Mesenteric fat pad (tissue), 1 donor: Measurements from ENCODE around the gene MAGED4. TPM values are rescaled to one million over a fixed set of nuclear protein-coding genes. Genes with fewer than 3 reads are reported as not detected.
"Not testable (repeated sequence)": the region's sequence is repeated elsewhere in the genome, so short reads cannot be mapped to it uniquely, and the experiment has no call there.

Experiments
- DNase-seq: peaks from one replicate; pipeline ENCODE4 v3.0.0-alpha.2; 2020; ENCODE audit warnings: low spot score
- long read RNA-seq: library from polyadenylated mRNA; unstranded; transcript quantifications from one replicate; pipeline ENCODE4 v2.0.0, GENCODE V29; 2020
- total RNA-seq: library from RNA; stranded (reverse); fragmentation: NEBNext Ultra II Directional; extraction: Animal tissue kit (Norgen Biotek cat#: 25700); gene quantifications from one replicate; pipeline ENCODE4 v1.2.1, GENCODE V29; 2021
- donor health status: DM: yes; HTN: yes; CAD: no.

The MAGED4 gene, protein sequence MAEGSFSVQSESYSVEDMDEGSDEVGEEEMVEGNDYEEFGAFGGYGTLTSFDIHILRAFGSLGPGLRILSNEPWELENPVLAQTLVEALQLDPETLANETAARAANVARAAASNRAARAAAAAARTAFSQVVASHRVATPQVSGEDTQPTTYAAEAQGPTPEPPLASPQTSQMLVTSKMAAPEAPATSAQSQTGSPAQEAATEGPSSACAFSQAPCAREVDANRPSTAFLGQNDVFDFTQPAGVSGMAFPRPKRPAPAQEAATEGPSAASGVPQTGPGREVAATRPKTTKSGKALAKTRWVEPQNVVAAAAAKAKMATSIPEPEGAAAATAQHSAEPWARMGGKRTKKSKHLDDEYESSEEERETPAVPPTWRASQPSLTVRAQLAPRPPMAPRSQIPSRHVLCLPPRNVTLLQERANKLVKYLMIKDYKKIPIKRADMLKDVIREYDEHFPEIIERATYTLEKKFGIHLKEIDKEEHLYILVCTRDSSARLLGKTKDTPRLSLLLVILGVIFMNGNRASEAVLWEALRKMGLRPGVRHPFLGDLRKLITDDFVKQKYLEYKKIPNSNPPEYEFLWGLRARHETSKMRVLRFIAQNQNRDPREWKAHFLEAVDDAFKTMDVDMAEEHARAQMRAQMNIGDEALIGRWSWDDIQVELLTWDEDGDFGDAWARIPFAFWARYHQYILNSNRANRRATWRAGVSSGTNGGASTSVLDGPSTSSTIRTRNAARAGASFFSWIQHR
- 1.2 TPM for total RNA-seq
- long read RNA-seq, partial matches to known transcripts: 1 of 4 reads
- long read RNA-seq, other reads (novel, unspliced or antisense): 1 of 4 reads

DNA sequence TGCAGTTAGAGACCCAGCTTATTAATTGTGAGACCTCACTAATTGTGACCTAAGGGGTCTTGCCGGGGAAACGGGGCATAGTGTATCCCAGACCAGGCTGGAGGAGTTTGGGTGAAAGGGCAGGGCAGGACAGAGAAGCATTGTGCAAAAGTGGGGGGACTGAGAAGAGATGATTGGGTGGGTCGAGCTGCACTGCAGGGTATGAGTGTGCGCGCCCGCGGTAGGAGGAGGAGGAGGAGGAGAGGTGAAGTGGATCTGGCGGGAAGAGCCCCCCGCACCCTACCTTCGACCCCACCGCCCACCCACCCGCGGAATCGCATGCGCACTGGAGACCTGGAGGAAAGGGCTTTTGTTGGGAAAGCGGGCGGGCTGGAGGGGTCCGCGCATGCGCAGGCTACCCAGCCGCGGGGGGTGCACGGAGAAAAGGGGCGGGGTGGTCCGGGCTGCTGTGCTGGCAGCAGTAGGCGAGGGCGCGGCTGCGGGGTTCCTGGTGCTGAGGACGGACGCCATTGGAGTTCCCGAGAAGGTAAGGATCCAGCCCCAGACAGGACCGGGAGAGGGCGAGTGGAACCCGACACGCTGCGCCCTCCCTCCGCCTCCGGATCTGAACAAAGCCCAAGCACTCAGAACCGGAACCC, at the start of gene MAGED4:
Gene MAGED4, plus strand, starts transcription at position 449 of the 638 bp plus-strand sequence. CDS start 1,035 bp downstream, outside the sequence.
- DNase-seq: not testable (repeated sequence)

DNA sequence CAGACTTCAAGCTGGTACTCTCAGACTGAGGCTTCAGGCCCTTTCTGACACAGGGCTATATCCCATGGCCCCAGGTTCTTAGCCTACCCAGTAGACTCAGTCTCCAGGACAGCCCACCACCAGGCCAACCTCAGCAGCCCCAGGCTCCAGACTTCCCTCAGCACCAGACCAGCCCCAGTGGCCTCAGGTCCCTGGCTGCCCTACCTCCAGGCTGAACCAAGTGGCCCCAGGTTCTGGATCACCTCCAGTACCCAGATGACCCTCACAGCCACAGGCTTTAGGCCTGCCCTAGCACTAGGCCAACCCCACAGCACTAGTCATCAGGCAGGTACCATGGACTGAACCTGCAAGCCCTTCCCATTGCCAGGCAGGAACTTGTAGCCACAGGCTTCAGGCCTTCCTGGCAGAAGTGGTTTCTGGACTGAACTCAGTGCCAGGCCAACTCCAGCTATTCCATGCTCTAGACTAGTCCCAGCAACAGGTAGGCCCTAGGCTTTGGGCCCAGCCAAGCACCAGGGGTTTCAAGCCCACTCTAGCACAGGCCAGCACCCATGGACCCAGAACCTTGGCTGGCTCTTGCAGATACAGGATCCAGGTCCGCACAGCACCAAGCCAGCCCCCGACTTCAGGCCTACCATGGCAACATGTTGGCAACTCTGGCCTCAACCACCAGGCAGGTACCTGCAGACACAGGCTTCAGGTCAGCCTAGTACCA, 45.7 kb upstream of the MAGED4 start:
- no peak for DNase-seq

DNA sequence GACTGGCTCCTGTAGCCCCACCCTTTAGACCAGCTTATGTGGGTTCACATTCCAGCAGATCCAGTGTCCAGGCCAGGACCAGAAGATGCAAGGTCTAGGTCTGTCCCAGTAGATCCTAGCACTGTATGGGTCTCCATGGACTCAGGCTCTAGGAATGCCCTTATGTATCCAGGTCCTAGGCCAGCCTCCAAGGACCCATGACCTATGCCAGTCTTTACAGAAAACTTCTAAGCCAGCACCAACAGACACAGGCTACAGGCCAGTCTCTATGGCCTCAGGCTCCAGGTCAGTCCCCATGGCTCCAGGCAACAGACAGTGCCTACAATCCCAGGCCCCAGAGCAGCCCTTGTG, 45.2 kb upstream of the MAGED4 start:
- no peak for DNase-seq

DNA sequence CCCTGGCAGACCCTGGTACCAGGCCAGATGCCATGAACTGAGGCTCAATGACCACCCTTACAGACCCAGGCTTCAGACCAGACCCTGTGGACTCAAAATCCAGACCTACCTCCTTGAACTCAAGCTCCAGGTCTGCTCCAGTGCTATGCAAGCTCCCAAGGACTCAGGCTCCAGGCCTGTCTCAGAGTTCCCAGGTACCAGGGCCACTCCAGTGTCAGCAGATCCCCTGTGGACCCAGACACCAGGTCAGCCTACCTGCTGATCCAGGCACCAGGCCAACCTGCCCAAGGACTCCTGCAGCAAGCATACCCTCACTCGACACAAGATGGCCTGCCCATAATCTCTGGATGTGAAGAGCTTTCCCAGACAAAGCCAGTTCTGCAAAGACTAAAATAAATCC, 44.7 kb upstream of the MAGED4 start:
- no peak for DNase-seq

DNA sequence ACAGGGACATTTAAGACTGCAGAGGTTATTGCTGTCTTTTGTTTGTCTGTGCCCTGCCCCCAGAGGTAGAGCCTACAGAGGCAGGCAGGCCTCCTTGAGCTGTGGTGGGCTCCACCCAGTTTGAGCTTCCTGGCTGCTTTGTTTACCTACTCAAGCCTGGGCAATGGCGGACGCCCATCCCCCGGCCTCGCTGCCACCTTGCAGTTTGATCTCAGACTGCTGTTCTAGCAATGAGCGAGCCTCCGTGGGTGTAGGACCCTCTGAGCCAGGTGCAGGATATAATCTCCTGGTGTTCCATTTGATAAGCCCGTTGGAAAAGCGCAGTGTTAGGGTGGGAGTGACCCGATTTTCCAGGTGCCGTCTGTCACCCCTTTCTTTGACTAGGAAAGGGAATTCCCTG, 34.0 kb upstream of the MAGED4 start:
- not testable (repeated sequence) for DNase-seq

DNA sequence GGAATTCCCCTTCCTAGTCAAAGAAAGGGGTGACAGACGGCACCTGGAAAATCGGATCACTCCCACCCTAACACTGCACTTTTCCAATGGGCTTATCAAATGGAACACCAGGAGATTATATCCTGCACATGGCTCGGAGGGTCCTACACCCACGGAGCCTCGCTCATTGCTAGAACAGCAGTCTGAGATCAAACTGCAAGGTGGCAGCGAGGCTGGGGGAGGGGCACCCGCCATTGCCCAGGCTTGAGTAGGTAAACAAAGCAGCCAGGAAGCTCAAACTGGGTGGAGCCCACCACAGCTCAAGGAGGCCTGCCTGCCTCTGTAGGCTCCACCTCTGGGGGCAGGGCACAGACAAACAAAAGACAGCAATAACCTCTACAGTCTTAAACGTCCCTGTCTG, 24.5 kb upstream of the MAGED4 start:
- not testable (repeated sequence) for DNase-seq

DNA sequence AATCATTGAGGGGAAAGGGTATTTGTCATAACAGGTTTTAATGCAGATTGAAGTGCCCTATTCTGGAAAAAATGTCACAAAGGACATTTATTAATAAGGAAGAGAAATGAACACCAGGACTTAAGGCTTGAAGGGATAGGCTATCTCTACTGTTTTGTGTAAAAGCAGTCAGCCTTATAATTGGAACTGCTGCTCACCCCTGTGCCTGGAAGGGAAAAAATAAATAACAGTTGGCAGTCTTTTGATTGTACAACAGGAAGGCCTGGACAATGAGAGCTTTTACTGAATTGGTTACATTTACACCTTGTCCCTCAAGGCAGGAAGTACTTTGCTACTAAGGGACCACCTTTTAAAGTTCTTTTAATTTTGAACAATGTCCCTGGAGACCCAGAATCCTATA, 17.8 kb upstream of the MAGED4 start:
- no peak for DNase-seq

DNA sequence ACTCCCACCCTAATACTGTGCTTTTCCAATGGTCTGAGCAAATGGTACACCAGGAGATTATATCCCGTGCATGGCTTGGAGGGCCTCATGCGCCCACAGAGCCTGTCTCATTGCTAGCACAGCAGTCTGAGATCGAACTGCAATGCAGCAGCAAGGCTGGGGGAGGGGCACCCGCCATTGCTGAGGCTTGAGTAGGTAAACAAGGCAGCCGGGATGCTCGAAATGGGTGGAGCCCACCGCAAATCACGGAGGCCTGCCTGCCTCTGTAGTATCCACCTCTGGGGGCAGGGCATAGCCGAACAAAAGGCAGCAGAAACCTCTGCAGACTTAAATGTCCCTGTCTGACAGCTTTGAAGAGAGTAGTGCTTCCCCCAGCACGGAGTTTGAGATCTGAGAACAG, 13.6 kb upstream of the MAGED4 start:
- DNase-seq: not testable (repeated sequence)

DNA sequence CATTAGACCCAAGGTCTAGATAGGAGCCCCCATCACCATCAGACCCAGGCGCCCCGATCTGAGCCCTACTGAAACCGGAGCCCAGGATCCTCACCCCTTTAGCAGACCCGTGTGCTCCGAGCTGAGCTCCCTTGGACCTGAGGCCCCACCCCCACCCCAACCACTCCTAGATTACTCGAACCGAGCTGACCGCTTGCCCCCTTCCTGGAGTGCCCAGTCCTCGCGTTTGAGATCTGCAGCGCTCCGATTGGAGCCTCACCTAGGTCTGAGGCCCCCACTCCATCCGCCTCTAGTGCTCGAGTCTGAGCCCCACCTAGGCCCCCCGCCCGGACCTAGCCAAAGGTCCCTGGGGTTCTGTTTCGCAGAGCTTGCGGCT, 378 bp downstream of the MAGED4 start:
- not testable (repeated sequence) for DNase-seq

DNA sequence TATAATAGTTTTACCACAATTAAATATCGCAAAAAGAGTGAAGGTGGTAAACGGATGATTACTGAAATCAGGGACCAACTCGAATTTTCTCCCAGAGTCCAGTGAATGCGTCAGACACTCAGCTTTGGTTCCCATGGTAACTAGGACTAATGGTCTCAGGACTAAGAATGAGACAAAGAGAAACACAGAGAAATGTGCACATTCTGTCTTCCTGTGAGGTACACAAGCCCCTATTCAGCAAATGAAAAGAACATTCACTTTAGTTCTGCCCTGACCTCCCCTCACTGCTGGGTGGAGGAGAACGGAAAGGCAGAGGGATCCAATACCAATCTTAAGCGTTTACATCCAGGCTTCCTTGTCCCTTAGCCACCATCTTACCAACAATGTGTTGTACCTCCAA, 26.7 kb downstream of the MAGED4 start:
- DNase-seq: not testable (repeated sequence)

DNA sequence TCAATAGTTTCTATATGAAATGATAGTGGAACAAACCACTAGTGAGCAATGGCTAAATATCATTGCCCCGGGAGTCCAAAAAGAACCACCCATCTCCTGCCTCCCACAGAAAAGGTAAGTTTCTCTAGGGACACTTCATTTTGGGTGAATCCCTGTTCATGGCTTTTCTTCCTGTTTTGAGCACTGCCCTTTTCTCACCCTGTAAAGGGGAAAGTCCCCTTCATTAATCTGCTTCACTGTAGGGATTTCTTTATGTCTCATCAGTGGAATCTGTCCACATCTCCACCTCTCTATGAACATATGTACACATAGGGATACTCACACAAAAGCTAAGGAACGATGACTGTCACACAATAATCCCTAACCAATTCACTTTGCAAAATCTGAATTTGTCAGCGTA, 28.6 kb downstream of the MAGED4 start:
- DNase-seq: no peak

DNA sequence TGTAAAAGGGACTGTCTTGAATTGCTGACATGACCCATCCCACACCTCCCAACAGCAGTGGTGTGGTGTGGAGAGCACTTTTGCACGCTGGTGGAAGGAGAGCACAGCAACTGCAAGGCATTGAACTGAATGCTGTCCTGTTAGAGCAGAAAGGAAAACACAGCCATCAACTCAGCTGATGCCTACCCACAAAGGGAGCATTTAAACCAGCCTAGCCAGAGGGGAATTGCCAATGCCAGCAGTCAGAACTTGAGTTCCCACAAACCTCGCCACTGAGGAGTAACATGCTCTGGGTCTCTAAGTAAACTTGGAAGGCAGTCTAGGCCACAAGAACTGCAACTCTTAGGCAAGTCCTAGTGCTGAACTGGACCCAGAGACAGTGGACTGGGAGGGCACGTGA, 31.9 kb downstream of the MAGED4 start:
- no peak for DNase-seq

DNA sequence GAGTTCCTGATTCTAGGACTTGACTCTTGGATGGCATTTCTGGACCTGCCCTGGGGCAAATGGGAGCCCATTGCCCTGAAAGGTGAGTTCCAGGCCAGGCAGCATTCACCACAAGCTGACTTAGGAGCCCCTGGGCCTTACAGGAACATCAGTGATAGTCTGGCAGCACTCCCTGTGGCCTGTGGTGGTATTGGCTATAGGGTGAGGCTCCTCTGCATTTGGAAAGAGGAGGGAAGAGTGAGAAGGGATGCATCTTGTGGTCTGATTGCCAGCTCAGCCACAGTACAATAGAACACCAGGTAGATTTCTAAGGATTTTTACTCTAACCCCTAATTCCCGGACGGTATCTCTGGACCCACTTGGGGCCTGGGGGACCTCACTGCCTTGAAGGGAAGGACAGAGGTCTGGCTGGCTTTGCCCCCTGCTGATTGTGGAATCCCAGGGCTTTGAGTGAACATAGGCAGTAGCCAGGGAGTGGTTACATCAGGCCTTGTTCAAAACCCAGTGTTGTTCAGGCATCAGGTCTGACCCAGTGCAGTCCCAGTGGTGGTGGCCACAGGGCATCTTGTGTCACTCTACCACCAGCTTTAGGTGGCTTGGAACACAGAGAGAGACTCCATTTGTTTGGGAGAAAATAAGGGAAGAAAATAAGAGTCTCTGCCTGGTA, 32.9 kb downstream of the MAGED4 start:
- DNase-seq: no peak

DNA sequence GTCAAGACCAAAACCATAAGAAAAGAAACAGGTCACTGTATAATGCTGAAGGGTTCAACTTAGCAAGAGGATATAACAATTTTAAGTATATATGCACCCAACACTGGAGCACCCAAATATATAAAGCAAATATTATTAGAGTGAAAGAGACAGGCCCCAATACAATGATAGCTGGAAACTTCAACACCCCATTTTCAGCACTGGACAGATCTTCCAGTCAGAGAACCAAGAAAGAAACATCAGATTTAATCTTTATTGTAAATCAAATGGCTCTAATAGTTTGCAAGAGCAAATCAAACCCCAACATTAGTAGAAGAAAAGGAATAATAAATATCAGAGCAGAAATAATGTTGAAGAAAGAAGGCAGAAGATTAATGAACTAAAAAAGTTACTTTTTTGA, 36.2 kb downstream of the MAGED4 start:
- DNase-seq: no peak

Other genes starting within 250 kb of the MAGED4 start
- 7.0 TPM for gene MAGED4B, start 115.7 kb upstream of the MAGED4 start, total RNA-seq
- not detected for gene XAGE2, start 184.1 kb downstream of the MAGED4 start, total RNA-seq